Muscle layer of duodenum (tissue), 2 donors: ENCODE data around the gene LLGL1.

Experiments used
- H3K27ac ChIP-seq: one replicate; pipeline ENCODE4 v1.7.0; 2013; ENCODE audit warnings: mild to moderate bottlenecking, low read length
- H3K27me3 ChIP-seq: one replicate; pipeline ENCODE4 v1.7.0; 2013; ENCODE audit warnings: low read depth, mild to moderate bottlenecking, control low read depth, low read length
- H3K36me3 ChIP-seq, 2 donors: one replicate each; pipeline ENCODE4 v1.7.0; 2013; ENCODE audit warnings: low read length in 2 of 2, control low read depth in 1 of 2, mild to moderate bottlenecking in 1 of 2; ENCODE audit not compliant: insufficient read depth in 2 of 2, control insufficient read depth in 1 of 2
- H3K4me1 ChIP-seq, 2 donors: one replicate each; pipeline ENCODE4 v1.7.0; 2013; ENCODE audit warnings: low read length in 2 of 2, mild to moderate bottlenecking in 2 of 2, control low read depth in 1 of 2, moderate library complexity in 1 of 2; ENCODE audit not compliant: insufficient read depth in 2 of 2, control insufficient read depth in 1 of 2
- H3K4me3 ChIP-seq, 2 donors: one replicate each; pipeline ENCODE4 v1.7.0; 2013; ENCODE audit warnings: low read length in 2 of 2, low read depth in 1 of 2, mild to moderate bottlenecking in 1 of 2
- H3K9me3 ChIP-seq, 2 donors: one replicate each; pipeline ENCODE4 v1.7.0; 2013; ENCODE audit warnings: low read length in 2 of 2, control low read depth in 1 of 2, mild to moderate bottlenecking in 1 of 2; ENCODE audit not compliant: control insufficient read depth in 1 of 2
- donor health status: healthy.

Gene LLGL1

GRCh38 chr17:18217412-18218015, 7.9 kb upstream of the LLGL1 start:
- peaks cover 3 to 5% of the 10 kb centered on the region in 2 donors for H3K4me1 ChIP-seq
- H3K9me3 ChIP-seq: no peaks in the 10 kb centered on the region
- no peak overlapping the region for H3K4me3 ChIP-seq
- H3K27ac ChIP-seq: no peak overlapping the region
- H3K27me3 ChIP-seq: no peaks in the 10 kb centered on the region
- no peaks in the 10 kb centered on the region for H3K36me3 ChIP-seq

GRCh38 chr17:18218756-18219415, 6.5 kb upstream of the LLGL1 start:
- Histone ChIP-seq H3K4me3 (no peak overlapping the region), H3K4me1 (peaks cover 3 to 5% of the 10 kb centered on the region in 2 donors), H3K9me3 (no peaks in the 10 kb centered on the region), H3K27ac (no peak overlapping the region), H3K27me3 (no peaks in the 10 kb centered on the region), H3K36me3 (no peaks in the 10 kb centered on the region)

DNA sequence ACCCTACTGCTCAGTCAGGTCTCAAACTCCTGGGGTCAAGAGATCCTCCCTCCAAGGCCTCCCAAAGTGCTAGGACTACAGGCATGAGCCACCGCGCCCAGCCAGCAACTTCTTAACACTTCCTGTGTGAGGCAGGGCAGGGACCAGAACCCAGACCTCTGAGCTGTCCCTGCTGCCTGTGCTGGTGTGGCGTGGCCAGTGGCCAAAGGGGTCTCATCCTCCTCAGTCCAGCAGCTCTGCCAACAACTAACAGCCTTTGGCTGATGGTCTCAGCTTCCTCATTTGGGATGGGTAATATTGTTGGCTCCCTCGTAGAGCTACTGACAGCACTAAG, 1.4 kb upstream of the LLGL1 start:
- H3K4me1 ChIP-seq: peaks cover 7 to 19% of the 10 kb centered on the region in 2 donors

DNA sequence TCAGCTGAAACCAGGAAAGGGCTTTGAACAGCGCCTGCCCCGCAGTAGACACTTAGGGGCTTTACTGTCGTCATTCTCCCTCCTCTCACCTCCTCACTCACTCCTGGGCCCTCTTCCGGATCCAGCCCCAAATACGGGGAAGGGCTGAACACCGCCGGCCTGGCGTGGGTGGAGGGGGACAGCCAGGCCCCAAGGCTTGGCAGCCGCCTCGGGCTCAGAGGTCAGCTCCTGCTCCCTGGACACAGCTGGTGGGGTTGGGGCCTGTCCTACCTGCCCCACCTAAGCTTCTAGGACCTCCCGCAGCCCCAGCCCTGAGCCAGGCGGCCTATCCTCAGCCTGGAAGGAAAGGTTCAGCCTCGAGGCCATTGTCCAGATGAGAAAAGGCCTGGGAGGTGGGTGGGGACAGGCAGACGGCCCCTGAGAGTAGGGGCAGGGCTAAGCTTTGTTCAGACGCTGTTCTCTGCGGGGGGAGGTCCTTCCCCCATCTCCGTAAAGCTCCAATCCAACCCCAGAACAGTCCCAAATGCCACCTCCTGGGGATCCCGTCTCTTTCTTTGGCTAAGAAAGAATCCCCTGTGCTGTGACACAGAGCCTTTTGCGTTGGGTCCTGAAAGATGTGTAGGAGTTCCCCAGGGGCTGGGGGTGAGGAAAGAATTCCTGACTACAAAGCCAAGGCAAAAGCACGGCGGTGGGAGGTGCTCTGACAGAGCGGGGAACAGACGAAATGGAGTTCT, 881 bp upstream of the LLGL1 start:
- Histone ChIP-seq H3K4me3 (peak overlapping the region; percentile 50 to 55), H3K36me3 (no peaks in the 10 kb centered on the region), H3K27ac (peak overlapping the region; percentile 47), H3K27me3 (no peaks in the 10 kb centered on the region), H3K9me3 (no peaks in the 10 kb centered on the region), H3K4me1 (peaks cover 4 to 16% of the 10 kb centered on the region in 2 donors)

More for the DNA sequence above, 1.4 kb upstream of the LLGL1 start:
- H3K4me3 ChIP-seq: no peak overlapping the region
- H3K36me3 ChIP-seq: no peaks in the 10 kb centered on the region
- peak overlapping the region; percentile 47 for H3K27ac ChIP-seq
- H3K27me3 ChIP-seq: no peaks in the 10 kb centered on the region
- H3K9me3 ChIP-seq: no peaks in the 10 kb centered on the region

DNA sequence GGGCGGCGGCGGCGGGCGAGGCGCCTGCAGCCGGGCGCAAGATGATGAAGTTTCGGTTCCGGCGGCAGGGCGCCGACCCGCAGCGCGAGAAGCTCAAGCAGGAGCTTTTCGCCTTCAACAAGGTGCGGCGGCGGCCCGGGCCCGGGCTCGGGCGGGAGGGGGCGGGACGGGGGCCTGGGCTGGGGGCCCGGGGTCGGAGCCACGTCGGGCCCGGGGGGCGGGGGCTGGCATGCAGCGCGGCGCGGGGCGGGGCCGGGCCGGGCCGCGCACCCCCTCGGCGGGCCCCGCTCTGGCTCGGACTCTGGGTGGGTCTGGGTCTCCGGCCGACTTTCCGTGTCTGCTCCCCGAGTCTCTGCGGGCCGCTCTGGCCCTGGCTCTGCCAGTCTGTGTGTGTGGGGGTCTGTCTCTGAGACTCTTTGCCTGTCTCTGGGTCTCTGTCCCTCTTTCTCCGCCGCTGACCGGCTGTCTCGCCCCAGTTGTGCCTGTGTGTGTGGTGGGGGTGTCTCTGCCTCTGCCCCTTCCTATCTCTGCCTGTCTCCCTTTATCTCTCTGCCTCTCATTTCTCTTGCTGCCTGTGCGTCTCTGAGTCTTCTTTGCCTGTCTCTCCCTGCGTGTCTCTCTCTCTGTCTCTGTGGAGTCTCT, 328 bp downstream of the LLGL1 start:
- peaks cover 4 to 16% of the 10 kb centered on the region in 2 donors for H3K4me1 ChIP-seq
- H3K27ac ChIP-seq: no peak overlapping the region
- no peaks in the 10 kb centered on the region for H3K36me3 ChIP-seq

GRCh38 chr17:18226284-18226945, 980 bp downstream of the LLGL1 start:
- H3K4me3 ChIP-seq: peak overlapping the region; percentile 77 to 88
- no peaks in the 10 kb centered on the region for H3K9me3 ChIP-seq
- no peaks in the 10 kb centered on the region for H3K36me3 ChIP-seq
- no peak overlapping the region for H3K27ac ChIP-seq
- peaks cover 4 to 16% of the 10 kb centered on the region in 2 donors for H3K4me1 ChIP-seq
- H3K27me3 ChIP-seq: no peaks in the 10 kb centered on the region

More for the DNA sequence above, 328 bp downstream of the LLGL1 start:
- Histone ChIP-seq H3K9me3 (no peaks in the 10 kb centered on the region), H3K4me3 (peak overlapping the region; percentile 77 to 88), H3K27me3 (no peaks in the 10 kb centered on the region)

DNA sequence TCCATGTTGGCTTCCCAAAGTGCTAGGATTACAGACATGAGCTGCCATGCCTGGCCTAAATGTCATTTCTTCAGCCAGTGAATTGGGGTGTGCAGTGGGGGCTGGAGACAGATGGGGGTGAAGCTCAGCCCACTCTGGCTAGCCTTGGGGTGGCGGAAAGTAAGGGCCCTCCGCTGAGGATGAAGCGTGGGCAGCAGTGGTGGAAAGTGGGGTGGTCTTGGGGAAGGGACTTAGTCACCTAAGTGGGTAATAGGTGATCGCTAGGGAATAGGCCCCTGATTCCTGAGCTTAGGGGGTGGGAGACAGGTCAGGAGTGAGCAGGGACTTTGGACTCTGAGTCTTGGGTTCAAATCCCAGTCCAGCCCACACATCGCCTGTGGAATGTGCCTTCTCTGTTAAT, 2.2 kb downstream of the LLGL1 start:
- peaks cover 0 to 7% of the 10 kb centered on the region in 2 donors for H3K36me3 ChIP-seq
- no peak overlapping the region for H3K27ac ChIP-seq
- peaks cover 4 to 16% of the 10 kb centered on the region in 2 donors for H3K4me1 ChIP-seq
- H3K4me3 ChIP-seq: no peak overlapping the region
- H3K27me3 ChIP-seq: no peaks in the 10 kb centered on the region
- no peaks in the 10 kb centered on the region for H3K9me3 ChIP-seq

- Histone ChIP-seq H3K9me3 (no peaks in the 10 kb centered on the region), H3K27ac (no peak overlapping the region), H3K36me3 (peaks cover 0 to 10% of the 10 kb centered on the region in 2 donors), H3K4me1 (peaks cover 4 to 16% of the 10 kb centered on the region in 2 donors), H3K27me3 (no peaks in the 10 kb centered on the region), H3K4me3 (no peak overlapping the region)
Observed at GRCh38 chr17:18228176-18228682, 2.8 kb downstream of the LLGL1 start.

DNA sequence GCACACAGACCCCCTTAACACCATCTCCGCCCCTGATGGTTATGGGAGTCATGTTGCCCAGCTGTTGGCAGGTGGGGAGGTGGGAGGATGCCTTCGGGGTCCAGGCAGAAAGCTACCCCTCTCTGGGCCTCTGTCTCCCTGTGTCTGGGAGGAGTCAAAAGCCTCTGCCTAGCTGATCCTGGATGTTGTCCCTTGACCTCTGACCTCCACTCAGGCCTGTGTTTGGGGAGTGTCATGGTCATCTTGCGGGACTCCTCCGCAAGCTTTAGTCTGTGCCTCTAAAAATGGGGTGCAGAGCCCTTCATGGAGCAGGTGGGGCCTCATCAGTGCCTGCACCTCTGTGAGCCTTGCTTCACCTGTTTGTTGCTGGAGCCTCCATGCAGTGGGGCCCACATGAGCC, 3.8 kb downstream of the LLGL1 start:
- Histone ChIP-seq H3K27me3 (no peaks in the 10 kb centered on the region), H3K4me3 (no peak overlapping the region)

GRCh38 chr17:18229771-18230170, 4.3 kb downstream of the LLGL1 start:
- H3K4me1 ChIP-seq: peaks cover 3 to 12% of the 10 kb centered on the region in 2 donors
- H3K27ac ChIP-seq: no peak overlapping the region
- peaks cover 0 to 25% of the 10 kb centered on the region in 2 donors for H3K36me3 ChIP-seq
- H3K27me3 ChIP-seq: no peaks in the 10 kb centered on the region
- no peak overlapping the region for H3K4me3 ChIP-seq
- H3K9me3 ChIP-seq: no peaks in the 10 kb centered on the region

More for the DNA sequence above, 3.8 kb downstream of the LLGL1 start:
- H3K27ac ChIP-seq: no peak overlapping the region
- peaks cover 4 to 16% of the 10 kb centered on the region in 2 donors for H3K4me1 ChIP-seq
- H3K9me3 ChIP-seq: no peaks in the 10 kb centered on the region
- peaks cover 0 to 20% of the 10 kb centered on the region in 2 donors for H3K36me3 ChIP-seq
